Neural progenitor cell (in vitro differentiated cells): ENCODE measurements around the gene WTAP. TPM values are rescaled to one million over a fixed set of nuclear protein-coding genes. Genes with fewer than 3 reads are reported as not detected.

ENCODE experiments used
- DNase-seq: peaks from one replicate; pipeline ENCODE4 v3.0.0-alpha.2; 2016; ENCODE audit warnings: low spot score
- H2AFZ ChIP-seq: fragments of 200-600 bp; sonication (generic); replicated peaks from 2 replicates; pipeline ENCODE4 v1.6.1; 2016; ENCODE audit warnings: antibody characterized with exemption
- H3F3A ChIP-seq: fragments of 200-600 bp; sonication (generic); 2 replicates; pipeline ENCODE4 v1.6.1; 2016; ENCODE audit warnings: antibody characterized with exemption, low read depth
- H3K27ac ChIP-seq: fragments of 200-600 bp; sonication (generic); 2 replicates; pipeline ENCODE4 v1.5.1; 2016; ENCODE audit warnings: mild to moderate bottlenecking
- H3K27me3 ChIP-seq: fragments of 200-600 bp; sonication (generic); 2 replicates; pipeline ENCODE4 v1.6.1; 2016; ENCODE audit warnings: mild to moderate bottlenecking, moderate library complexity
- H3K36me3 ChIP-seq: fragments of 200-600 bp; sonication (generic); 2 replicates; pipeline ENCODE4 v1.5.1; 2016
- H3K4me1 ChIP-seq: fragments of 200-600 bp; sonication (generic); 2 replicates; pipeline ENCODE4 v1.6.1; 2016; ENCODE audit warnings: mixed run types
- H3K4me2 ChIP-seq: fragments of 200-600 bp; sonication (generic); 2 replicates; pipeline ENCODE4 v1.6.1; 2016
- H3K4me3 ChIP-seq: fragments of 200-600 bp; sonication (generic); 2 replicates; pipeline ENCODE4 v1.5.1; 2016
- H3K79me2 ChIP-seq: fragments of 200-600 bp; sonication (generic); 2 replicates; pipeline ENCODE4 v1.6.1; 2016; ENCODE audit warnings: low read depth
- H3K9ac ChIP-seq: fragments of 200-600 bp; sonication (generic); 2 replicates; pipeline ENCODE4 v1.6.1; 2016
- H3K9me3 ChIP-seq: fragments of 200-600 bp; sonication (generic); 2 replicates; pipeline ENCODE4 v1.5.1; 2016; ENCODE audit warnings: low read depth
- H4K20me1 ChIP-seq: fragments of 200-600 bp; sonication (generic); 2 replicates; pipeline ENCODE4 v1.6.1; 2016; ENCODE audit warnings: low read depth
- H3K27ac Mint-ChIP-seq: 3 replicates; pipeline ENCODE4 v1.8.0; 2021; ENCODE audit warnings: mixed read lengths
- H3K27me3 Mint-ChIP-seq: 2 replicates; pipeline ENCODE4 v1.8.0; 2022; ENCODE audit warnings: low read depth, mild to moderate bottlenecking, inconsistent platforms, moderate library complexity, mixed read lengths; ENCODE audit not compliant: insufficient read depth
- H3K36me3 Mint-ChIP-seq: 3 replicates; pipeline ENCODE4 v1.8.0; 2021; ENCODE audit warnings: mixed read lengths
- H3K4me1 Mint-ChIP-seq: 3 replicates; pipeline ENCODE4 v1.8.0; 2021; ENCODE audit warnings: mixed read lengths
- H3K4me3 Mint-ChIP-seq: 3 replicates; pipeline ENCODE4 v1.8.0; 2021; ENCODE audit warnings: mild to moderate bottlenecking, moderate library complexity, mixed read lengths
- H3K9me3 Mint-ChIP-seq: 3 replicates; pipeline ENCODE4 v1.8.0; 2020; ENCODE audit warnings: mixed read lengths
- EZH2 ChIP-seq: fragments of 200-600 bp; sonication (generic); IDR thresholded peaks from 2 replicates; pipeline ENCODE4 v1.6.1; 2017; ENCODE audit warnings: antibody characterized with exemption, mild to moderate bottlenecking, moderate library complexity
- EZH2phosphoT487 ChIP-seq: fragments of 200-600 bp; sonication (generic); IDR thresholded peaks from 2 replicates; pipeline ENCODE4 v1.6.1; 2017; ENCODE audit warnings: antibody characterized with exemption
- total RNA-seq: library from RNA; depleted of rRNA; stranded (reverse); fragments of >200 nt; gene quantifications from 2 replicates; pipeline ENCODE4 v1.2.3, GENCODE V29; 2015; ENCODE audit warnings: low replicate concordance
- TF ChIP-seq, protein P1 (sequence below): fragments of 200-600 bp; sonication (generic); IDR thresholded peaks from 2 replicates; pipeline ENCODE4 v1.5.1; 2017; ENCODE audit warnings: antibody characterized with exemption, mild to moderate bottlenecking

WTAP gene
- total RNA-seq, 1 donor from 2014 or later: 159 TPM

GRCh38 chr6:159766906-159767305, 39.6 kb downstream of the WTAP start:
- Mint-ChIP-seq H3K4me3 (no peak overlapping the region), H3K27me3 (peaks cover 4% of the 10 kb centered on the region), H3K36me3 (peaks cover 59% of the 10 kb centered on the region), H3K9me3 (peaks cover 3% of the 10 kb centered on the region), H3K4me1 (peaks cover 17% of the 10 kb centered on the region), H3K27ac (no peak overlapping the region)
- H3K9ac ChIP-seq: no peak overlapping the region
- H4K20me1 ChIP-seq: no peaks in the 10 kb centered on the region
- H2AFZ ChIP-seq: no peak overlapping the region
- no peaks in the 10 kb centered on the region for H3K27me3 ChIP-seq
- H3K4me2 ChIP-seq: no peak overlapping the region
- no peak for DNase-seq
- peaks cover 57% of the 10 kb centered on the region for H3K79me2 ChIP-seq
- no peak overlapping the region for H3K4me3 ChIP-seq
- no peak overlapping the region for H3K27ac ChIP-seq
- H3F3A ChIP-seq: peaks cover 7% of the 10 kb centered on the region
- peaks cover 35% of the 10 kb centered on the region for H3K36me3 ChIP-seq
- peaks cover 6% of the 10 kb centered on the region for H3K9me3 ChIP-seq
- TF ChIP-seq EZH2phosphoT487: no peak
- H3K4me1 ChIP-seq: peaks cover 7% of the 10 kb centered on the region

DNA sequence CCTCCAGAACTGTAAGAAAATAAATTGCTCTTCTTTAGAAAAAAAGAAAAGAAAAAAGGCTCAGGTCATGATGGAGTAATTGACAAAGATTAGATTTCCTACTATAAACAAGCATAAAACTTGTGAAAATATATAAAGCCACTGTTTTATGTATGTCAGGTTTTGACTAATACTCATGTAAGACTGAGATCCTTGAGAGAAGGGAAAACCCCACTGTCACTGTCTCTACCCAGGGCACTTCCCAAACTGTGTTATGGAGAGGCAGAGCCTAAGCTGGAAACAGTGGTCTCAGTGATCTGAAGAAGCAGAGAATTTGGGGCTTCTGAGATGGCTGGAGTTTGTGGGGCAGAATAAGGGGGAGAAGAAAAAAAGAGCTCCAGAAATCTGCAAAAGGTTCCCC, 42.2 kb downstream of the WTAP start:
- Histone ChIP-seq H3K79me2 (peaks cover 37% of the 10 kb centered on the region), H3F3A (peaks cover 8% of the 10 kb centered on the region), H3K4me1 (no peaks in the 10 kb centered on the region), H3K9me3 (peaks cover 6% of the 10 kb centered on the region), H3K4me3 (no peak overlapping the region), H4K20me1 (no peaks in the 10 kb centered on the region), H2AFZ (no peak overlapping the region), H3K27me3 (no peaks in the 10 kb centered on the region), H3K9ac (no peak overlapping the region), H3K36me3 (peaks cover 42% of the 10 kb centered on the region), H3K4me2 (no peak overlapping the region), H3K27ac (no peak overlapping the region)
- H3K9me3 Mint-ChIP-seq: peaks cover 3% of the 10 kb centered on the region
- H3K4me1 Mint-ChIP-seq: peaks cover 12% of the 10 kb centered on the region
- DNase-seq: no peak
- no peaks in the 10 kb centered on the region for H3K27me3 Mint-ChIP-seq
- no peak overlapping the region for H3K4me3 Mint-ChIP-seq
- peaks cover 53% of the 10 kb centered on the region for H3K36me3 Mint-ChIP-seq
- TF ChIP-seq EZH2phosphoT487 (no peak), EZH2 (no peak)
- TF ChIP-seq, protein P1, sequence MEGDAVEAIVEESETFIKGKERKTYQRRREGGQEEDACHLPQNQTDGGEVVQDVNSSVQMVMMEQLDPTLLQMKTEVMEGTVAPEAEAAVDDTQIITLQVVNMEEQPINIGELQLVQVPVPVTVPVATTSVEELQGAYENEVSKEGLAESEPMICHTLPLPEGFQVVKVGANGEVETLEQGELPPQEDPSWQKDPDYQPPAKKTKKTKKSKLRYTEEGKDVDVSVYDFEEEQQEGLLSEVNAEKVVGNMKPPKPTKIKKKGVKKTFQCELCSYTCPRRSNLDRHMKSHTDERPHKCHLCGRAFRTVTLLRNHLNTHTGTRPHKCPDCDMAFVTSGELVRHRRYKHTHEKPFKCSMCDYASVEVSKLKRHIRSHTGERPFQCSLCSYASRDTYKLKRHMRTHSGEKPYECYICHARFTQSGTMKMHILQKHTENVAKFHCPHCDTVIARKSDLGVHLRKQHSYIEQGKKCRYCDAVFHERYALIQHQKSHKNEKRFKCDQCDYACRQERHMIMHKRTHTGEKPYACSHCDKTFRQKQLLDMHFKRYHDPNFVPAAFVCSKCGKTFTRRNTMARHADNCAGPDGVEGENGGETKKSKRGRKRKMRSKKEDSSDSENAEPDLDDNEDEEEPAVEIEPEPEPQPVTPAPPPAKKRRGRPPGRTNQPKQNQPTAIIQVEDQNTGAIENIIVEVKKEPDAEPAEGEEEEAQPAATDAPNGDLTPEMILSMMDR: no peak
- no peak overlapping the region for H3K27ac Mint-ChIP-seq

DNA sequence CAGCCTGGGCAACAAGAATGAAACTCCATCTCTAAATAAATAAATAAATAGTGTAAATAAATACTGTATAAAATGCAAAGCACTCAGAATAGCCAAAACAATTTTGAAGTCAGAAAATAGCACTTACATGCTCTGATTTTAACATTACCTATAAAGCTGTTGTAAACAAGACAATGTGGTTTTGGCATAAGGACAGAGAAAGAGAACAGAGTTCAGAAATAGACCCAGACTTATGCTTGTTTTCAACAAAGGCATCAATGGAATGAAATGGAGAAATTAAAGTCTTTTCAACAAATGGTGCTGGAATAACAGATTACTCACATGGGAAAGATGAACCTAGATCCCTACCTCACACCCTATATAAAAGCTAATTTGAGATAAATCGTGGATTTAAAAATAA, 44.9 kb downstream of the WTAP start:
- Histone ChIP-seq H3K4me3 (no peak overlapping the region), H3K79me2 (peaks cover 11% of the 10 kb centered on the region), H2AFZ (no peak overlapping the region), H4K20me1 (no peaks in the 10 kb centered on the region), H3K4me1 (no peaks in the 10 kb centered on the region), H3K9ac (no peak overlapping the region), H3K27me3 (no peaks in the 10 kb centered on the region), H3K4me2 (no peak overlapping the region), H3K27ac (no peak overlapping the region), H3K9me3 (peaks cover 6% of the 10 kb centered on the region), H3K36me3 (peaks cover 41% of the 10 kb centered on the region), H3F3A (peaks cover 22% of the 10 kb centered on the region)
- Mint-ChIP-seq H3K36me3 (peaks cover 55% of the 10 kb centered on the region), H3K9me3 (peaks cover 3% of the 10 kb centered on the region), H3K4me3 (no peak overlapping the region), H3K27me3 (peaks cover 2% of the 10 kb centered on the region), H3K4me1 (peaks cover 3% of the 10 kb centered on the region), H3K27ac (no peak overlapping the region)
- TF ChIP-seq EZH2phosphoT487 (no peak), EZH2 (no peak)
- TF ChIP-seq, protein P1: no peak
- DNase-seq: no peak

DNA sequence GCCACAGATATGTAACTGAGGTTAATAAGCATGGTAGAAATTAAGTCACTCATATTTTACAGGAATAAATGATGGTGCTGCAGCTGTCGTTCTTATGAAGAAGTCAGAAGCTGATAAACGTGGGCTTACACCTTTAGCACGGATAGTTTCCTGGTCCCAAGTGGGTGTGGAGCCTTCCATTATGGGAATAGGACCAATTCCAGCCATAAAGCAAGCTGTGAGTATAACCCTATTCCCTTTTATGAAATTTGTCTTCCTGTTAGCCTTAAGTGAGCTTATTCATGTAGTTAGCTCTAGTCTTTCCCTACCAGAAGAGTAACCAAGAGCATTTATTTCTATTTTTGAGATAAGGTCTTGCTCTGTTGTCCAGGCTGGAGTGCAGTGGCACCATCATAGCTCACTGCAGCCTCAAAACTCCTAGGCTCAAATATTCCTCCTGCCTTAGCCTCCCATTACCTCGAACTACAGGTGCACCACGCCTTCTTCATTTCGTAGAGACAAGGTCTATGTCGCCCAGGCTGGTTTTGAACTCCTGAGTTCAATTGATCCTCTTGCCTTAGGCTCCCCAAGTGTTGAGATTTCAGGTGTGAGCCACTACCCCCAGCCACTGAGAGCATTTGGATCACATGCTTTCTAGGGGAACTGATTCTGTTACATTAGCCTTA, 50.1 kb downstream of the WTAP start:
- H3K27me3 ChIP-seq: no peaks in the 10 kb centered on the region
- no peak overlapping the region for H3K4me3 ChIP-seq
- H3K27me3 Mint-ChIP-seq: peaks cover 4% of the 10 kb centered on the region
- no peak overlapping the region for H3K27ac Mint-ChIP-seq
- H3F3A ChIP-seq: peaks cover 71% of the 10 kb centered on the region
- H3K4me3 Mint-ChIP-seq: no peak overlapping the region
- no peaks in the 10 kb centered on the region for H3K9me3 ChIP-seq
- H3K9ac ChIP-seq: no peak overlapping the region
- H3K27ac ChIP-seq: no peak overlapping the region
- H3K79me2 ChIP-seq: peaks cover 20% of the 10 kb centered on the region
- DNase-seq: no peak
- H4K20me1 ChIP-seq: peaks cover 20% of the 10 kb centered on the region
- H3K4me1 Mint-ChIP-seq: no peaks in the 10 kb centered on the region
- peaks cover 39% of the 10 kb centered on the region for H3K36me3 Mint-ChIP-seq
- TF ChIP-seq EZH2phosphoT487 (no peak), EZH2 (no peak)
- TF ChIP-seq, protein P1: no peak
- H3K4me2 ChIP-seq: no peak overlapping the region
- peaks cover 25% of the 10 kb centered on the region for H3K36me3 ChIP-seq
- H3K4me1 ChIP-seq: no peaks in the 10 kb centered on the region
- no peaks in the 10 kb centered on the region for H3K9me3 Mint-ChIP-seq
- H2AFZ ChIP-seq: no peak overlapping the region
